SK-N-SH (cell line): Measurements from ENCODE around the gene DHX16.

Experiments used
- EZH2phosphoT487 ChIP-seq: fragments of 200-600 bp; sonication (generic); IDR thresholded peaks from 2 replicates; pipeline ENCODE4 v1.6.1; 2017; ENCODE audit warnings: low read depth, mixed run types, mild to moderate bottlenecking, antibody characterized with exemption, moderate library complexity, borderline replicate concordance
- FOSL2 ChIP-seq: IDR thresholded peaks from 2 replicates; pipeline ENCODE4 v1.4.0; 2012; ENCODE audit warnings: low read depth, mild to moderate bottlenecking, moderate library complexity, borderline replicate concordance
- POLR2AphosphoS5 ChIP-seq: IDR thresholded peaks from 2 replicates; pipeline ENCODE4 v1.6.1; 2012; ENCODE audit warnings: low read depth, low read length
- TF ChIP-seq, protein P1 (sequence below): fragments of 200-600 bp; sonication (generic); IDR thresholded peaks from 2 replicates; pipeline ENCODE4 v1.6.1; 2017; ENCODE audit warnings: antibody characterized with exemption, mild to moderate bottlenecking, moderate library complexity

DNA sequence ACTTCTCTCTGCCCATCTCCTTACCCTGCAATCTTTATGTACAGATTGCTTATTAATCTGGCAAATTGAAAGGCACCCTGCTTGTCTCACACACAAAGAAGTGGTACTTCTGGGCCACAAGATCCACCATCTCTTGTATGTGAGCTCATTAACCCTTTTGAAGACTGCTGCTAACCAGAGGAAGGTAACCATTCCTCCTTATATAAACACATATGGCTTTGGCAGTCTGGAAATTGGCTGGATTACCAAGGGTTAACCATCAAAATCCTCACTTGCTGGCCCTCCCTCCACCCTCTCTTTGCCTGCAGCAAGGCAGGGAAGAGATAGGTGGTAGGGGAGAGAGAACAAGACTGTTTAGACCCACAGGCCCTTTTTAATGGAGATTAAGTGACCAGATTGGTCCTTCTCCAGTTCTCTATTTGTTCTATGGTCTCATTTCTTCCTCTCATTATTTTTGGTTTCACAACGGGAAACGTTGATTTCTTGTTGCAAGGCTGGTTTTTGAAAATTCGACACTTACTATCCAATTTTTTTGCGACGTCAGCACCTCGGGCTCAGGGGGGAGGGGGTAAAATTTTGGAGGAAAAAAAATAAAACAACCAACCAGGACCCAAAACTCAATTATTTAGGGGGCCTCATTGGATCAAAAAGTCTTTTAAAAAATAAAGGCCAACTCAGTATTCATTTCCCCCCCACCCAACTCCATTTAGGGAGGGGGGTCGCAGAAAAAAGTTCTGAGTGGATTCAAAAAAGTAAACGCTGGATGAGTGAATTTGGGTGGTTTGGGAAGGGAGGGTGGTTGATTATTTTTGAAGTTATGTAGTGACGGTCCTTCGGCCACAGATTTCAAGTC lies 56.6 kb downstream of the DHX16 start:
- TF ChIP-seq, protein P1, sequence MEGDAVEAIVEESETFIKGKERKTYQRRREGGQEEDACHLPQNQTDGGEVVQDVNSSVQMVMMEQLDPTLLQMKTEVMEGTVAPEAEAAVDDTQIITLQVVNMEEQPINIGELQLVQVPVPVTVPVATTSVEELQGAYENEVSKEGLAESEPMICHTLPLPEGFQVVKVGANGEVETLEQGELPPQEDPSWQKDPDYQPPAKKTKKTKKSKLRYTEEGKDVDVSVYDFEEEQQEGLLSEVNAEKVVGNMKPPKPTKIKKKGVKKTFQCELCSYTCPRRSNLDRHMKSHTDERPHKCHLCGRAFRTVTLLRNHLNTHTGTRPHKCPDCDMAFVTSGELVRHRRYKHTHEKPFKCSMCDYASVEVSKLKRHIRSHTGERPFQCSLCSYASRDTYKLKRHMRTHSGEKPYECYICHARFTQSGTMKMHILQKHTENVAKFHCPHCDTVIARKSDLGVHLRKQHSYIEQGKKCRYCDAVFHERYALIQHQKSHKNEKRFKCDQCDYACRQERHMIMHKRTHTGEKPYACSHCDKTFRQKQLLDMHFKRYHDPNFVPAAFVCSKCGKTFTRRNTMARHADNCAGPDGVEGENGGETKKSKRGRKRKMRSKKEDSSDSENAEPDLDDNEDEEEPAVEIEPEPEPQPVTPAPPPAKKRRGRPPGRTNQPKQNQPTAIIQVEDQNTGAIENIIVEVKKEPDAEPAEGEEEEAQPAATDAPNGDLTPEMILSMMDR: no peak
- TF ChIP-seq EZH2phosphoT487 (no peak), POLR2AphosphoS5 (peak; percentile 67), FOSL2 (no peak)
